Progenitor cell of endocrine pancreas (in vitro differentiated cells): ENCODE measurements around the gene RHOB. TPM values are rescaled to one million over a fixed set of nuclear protein-coding genes. Genes with fewer than 3 reads are reported as not detected.
A peak's percentile ranks its signal among the peaks of the same experiment; 100 is the strongest.

ENCODE experiments used
- DNase-seq: peaks from one replicate; pipeline ENCODE4 v3.0.0; 2021; ENCODE audit warnings: low spot score; ENCODE audit not compliant: unreplicated experiment
- H3K27ac Mint-ChIP-seq: 2 replicates; pipeline ENCODE4 v1.8.0; 2021; ENCODE audit warnings: mild to moderate bottlenecking, moderate library complexity, mixed read lengths
- H3K27me3 Mint-ChIP-seq: 2 replicates; pipeline ENCODE4 v1.8.0; 2021; ENCODE audit warnings: mixed read lengths
- H3K36me3 Mint-ChIP-seq: 2 replicates; pipeline ENCODE4 v1.8.0; 2022; ENCODE audit warnings: mixed read lengths; ENCODE audit not compliant: insufficient read depth
- H3K4me1 Mint-ChIP-seq: 2 replicates; pipeline ENCODE4 v1.8.0; 2021; ENCODE audit warnings: low read depth, mixed read lengths
- H3K4me3 Mint-ChIP-seq: 2 replicates; pipeline ENCODE4 v1.8.0; 2021; ENCODE audit warnings: low read depth, mild to moderate bottlenecking, moderate library complexity, mixed read lengths
- H3K9me3 Mint-ChIP-seq: 2 replicates; pipeline ENCODE4 v1.8.0; 2021; ENCODE audit warnings: low read depth, mixed read lengths
- total RNA-seq: library from RNA; stranded (reverse); gene quantifications from 2 replicates; pipeline ENCODE4 v1.2.1, GENCODE V29; 2021
- TF ChIP-seq, protein P1 (sequence below): fragments of 200-600 bp; sonication (generic); IDR thresholded peaks from one replicate; pipeline ENCODE4 v1.5.0; 2021; ENCODE audit warnings: antibody characterized with exemption, mild to moderate bottlenecking; ENCODE audit not compliant: unreplicated experiment

Gene RHOB
- total RNA-seq, 1 donor from 2014 or later: 148 TPM

DNA sequence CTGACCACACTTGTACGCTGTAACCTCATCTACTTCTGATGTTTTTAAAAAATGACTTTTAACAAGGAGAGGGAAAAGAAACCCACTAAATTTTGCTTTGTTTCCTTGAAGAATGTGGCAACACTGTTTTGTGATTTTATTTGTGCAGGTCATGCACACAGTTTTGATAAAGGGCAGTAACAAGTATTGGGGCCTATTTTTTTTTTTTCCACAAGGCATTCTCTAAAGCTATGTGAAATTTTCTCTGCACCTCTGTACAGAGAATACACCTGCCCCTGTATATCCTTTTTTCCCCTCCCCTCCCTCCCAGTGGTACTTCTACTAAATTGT lies 2.1 kb downstream of the RHOB start:
- H3K9me3 Mint-ChIP-seq: no peaks in the 10 kb centered on the region
- peaks cover 4% of the 10 kb centered on the region for H3K27me3 Mint-ChIP-seq
- H3K36me3 Mint-ChIP-seq: peaks cover 2% of the 10 kb centered on the region
- TF ChIP-seq, protein P1, sequence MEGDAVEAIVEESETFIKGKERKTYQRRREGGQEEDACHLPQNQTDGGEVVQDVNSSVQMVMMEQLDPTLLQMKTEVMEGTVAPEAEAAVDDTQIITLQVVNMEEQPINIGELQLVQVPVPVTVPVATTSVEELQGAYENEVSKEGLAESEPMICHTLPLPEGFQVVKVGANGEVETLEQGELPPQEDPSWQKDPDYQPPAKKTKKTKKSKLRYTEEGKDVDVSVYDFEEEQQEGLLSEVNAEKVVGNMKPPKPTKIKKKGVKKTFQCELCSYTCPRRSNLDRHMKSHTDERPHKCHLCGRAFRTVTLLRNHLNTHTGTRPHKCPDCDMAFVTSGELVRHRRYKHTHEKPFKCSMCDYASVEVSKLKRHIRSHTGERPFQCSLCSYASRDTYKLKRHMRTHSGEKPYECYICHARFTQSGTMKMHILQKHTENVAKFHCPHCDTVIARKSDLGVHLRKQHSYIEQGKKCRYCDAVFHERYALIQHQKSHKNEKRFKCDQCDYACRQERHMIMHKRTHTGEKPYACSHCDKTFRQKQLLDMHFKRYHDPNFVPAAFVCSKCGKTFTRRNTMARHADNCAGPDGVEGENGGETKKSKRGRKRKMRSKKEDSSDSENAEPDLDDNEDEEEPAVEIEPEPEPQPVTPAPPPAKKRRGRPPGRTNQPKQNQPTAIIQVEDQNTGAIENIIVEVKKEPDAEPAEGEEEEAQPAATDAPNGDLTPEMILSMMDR: no peak
- peak overlapping the region; percentile 91 for H3K4me3 Mint-ChIP-seq
- DNase-seq: no peak
- H3K4me1 Mint-ChIP-seq: peaks cover 37% of the 10 kb centered on the region
- peak overlapping the region; percentile 85 for H3K27ac Mint-ChIP-seq

GRCh38 chr2:20449501-20450200 lies 2.8 kb downstream of the RHOB start:
- TF ChIP-seq, protein P1: no peak
- Mint-ChIP-seq H3K4me3 (peak overlapping the region; percentile 91), H3K27me3 (peaks cover 4% of the 10 kb centered on the region), H3K9me3 (no peaks in the 10 kb centered on the region), H3K27ac (peak overlapping the region; percentile 94), H3K4me1 (peaks cover 34% of the 10 kb centered on the region), H3K36me3 (peaks cover 2% of the 10 kb centered on the region)
- DNase-seq: no peak

DNA sequence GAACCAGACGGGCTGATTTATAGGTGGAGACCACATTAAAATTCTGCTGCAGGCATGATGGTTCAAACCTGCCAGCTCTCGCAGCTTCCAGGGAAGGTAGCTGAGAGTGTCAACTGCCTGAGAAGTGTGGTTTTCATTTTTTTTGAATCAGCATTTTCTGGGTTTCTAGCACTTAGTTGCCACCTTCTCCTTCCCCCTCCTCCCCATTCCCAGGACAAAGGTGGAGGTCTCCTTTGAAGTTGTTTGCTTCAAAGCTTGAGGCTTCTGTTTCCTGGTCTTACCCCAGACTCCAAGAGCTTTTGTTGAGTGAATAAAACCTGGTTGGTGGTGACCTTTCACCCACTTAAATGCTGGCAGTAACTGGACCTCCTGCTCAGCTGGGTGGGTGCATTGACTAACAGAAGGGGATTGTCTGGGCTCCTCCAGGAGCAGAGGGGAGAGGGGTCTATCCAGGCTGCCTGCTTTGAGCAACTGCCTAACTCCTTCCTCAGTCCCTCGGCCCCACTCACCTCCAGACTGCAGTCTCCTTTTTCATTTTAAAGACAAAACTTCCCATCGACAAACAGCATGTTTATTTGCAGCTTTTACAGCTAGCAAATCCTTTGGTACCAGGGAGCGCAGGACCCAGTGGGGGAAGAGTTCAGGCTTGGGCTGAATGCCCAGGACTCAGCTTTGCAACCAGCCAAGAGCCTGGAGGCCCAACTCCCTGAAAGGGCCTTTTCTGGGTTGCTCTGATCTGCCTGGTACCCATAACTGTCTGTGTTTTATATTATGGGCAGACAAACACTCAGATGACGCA lies 3.5 kb downstream of the RHOB start:
- peak overlapping the region; percentile 91 for H3K4me3 Mint-ChIP-seq
- H3K36me3 Mint-ChIP-seq: peaks cover 2% of the 10 kb centered on the region
- peaks cover 30% of the 10 kb centered on the region for H3K4me1 Mint-ChIP-seq
- H3K27me3 Mint-ChIP-seq: peaks cover 7% of the 10 kb centered on the region
- no peak for DNase-seq
- peak overlapping the region; percentile 94 for H3K27ac Mint-ChIP-seq
- TF ChIP-seq, protein P1: no peak
- H3K9me3 Mint-ChIP-seq: no peaks in the 10 kb centered on the region

DNA sequence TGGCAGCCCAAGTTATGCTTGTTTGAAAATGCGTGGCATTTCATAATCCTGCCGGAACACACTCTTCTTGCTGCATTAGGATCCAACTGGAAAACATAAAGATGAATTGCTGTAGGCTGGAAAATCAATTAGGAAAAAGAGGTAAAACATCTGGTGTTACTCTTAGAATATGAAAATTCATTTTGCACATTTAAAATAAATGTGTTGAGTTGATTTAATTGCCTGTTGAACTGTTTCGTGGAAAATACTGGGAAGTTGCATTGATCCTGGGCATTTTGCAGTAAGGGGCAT lies 4.1 kb downstream of the RHOB start:
- DNase-seq: no peak
- TF ChIP-seq, protein P1: no peak
- Mint-ChIP-seq H3K9me3 (no peaks in the 10 kb centered on the region), H3K36me3 (peaks cover 2% of the 10 kb centered on the region), H3K27ac (peak overlapping the region; percentile 94), H3K27me3 (peaks cover 10% of the 10 kb centered on the region), H3K4me3 (peak overlapping the region; percentile 2), H3K4me1 (peaks cover 27% of the 10 kb centered on the region)

DNA sequence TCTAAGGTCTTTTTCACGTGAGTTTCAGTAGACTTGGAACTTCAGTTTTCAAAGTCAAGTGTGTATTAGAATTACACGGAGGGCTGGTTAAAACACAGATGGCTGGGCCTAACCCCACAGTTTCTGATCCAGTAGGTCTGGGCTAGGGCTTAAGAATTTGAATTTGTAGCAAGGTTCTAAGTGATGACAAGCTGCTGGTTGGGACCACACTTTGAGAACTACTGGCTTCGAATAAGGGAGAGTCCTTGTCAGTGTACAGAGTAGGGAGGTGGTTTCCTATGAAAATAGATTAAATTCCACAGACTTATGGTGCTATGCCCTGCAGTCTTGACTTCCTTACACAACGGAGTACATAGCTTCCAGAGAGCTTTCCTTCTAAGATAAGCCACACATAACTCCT lies 4.5 kb downstream of the RHOB start:
- H3K27me3 Mint-ChIP-seq: peaks cover 10% of the 10 kb centered on the region
- TF ChIP-seq, protein P1: no peak
- peaks cover 2% of the 10 kb centered on the region for H3K36me3 Mint-ChIP-seq
- no peaks in the 10 kb centered on the region for H3K9me3 Mint-ChIP-seq
- H3K4me3 Mint-ChIP-seq: peak overlapping the region; percentile 2
- peaks cover 27% of the 10 kb centered on the region for H3K4me1 Mint-ChIP-seq
- peak overlapping the region; percentile 91 for H3K27ac Mint-ChIP-seq
- no peak for DNase-seq
